T47D (cell line): ENCODE measurements around the gene HIBADH.

Experiments used
- DNase-seq, 2 experiments: peaks; one replicate each; pipeline versions ENCODE4 v3.0.0 to v3.0.0-alpha.2; 2011 to 2012; ENCODE audit warnings: low read depth in 1 of 2, low spot score in 1 of 2
- JUND ChIP-seq: IDR thresholded peaks from 2 replicates; pipeline ENCODE4 v1.6.1; 2012; ENCODE audit warnings: low read depth
- in situ Hi-C: cut with HindIII; loops from 2 replicates; pipeline ENCODE4 v1.10.0; 2016; ENCODE audit warnings: low sequenced_read_pairs, low pct_unique_long_range_greater_than_20kb

The HIBADH gene

DNA sequence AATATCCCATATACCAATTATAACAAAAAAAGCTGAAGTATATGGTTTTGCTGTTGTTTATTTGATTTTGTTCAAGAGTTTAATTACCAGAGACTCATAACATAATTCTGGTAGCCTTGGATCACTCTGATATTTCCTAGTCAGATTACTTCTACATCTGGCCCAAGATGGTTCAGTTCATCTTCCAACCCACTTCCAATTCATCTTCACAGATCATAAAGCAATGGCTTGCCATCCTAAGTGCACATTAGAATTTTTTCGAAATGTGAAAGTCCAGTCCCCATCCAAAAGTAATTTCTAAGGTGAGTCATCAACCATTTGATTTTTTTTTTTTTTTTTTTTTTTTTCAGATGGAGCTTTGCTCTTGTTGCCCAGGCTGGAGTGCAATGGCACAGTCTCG, 8.0 kb upstream of the HIBADH start:
- no peak for DNase-seq
- no peak for TF ChIP-seq JUND
- in situ Hi-C loops = no loop called here

GRCh38 chr7:27670177-27670576, 7.5 kb upstream of the HIBADH start:
- TF ChIP-seq JUND = no peak
- in situ Hi-C loops = no loop called here
- DNase-seq = no peak

DNA sequence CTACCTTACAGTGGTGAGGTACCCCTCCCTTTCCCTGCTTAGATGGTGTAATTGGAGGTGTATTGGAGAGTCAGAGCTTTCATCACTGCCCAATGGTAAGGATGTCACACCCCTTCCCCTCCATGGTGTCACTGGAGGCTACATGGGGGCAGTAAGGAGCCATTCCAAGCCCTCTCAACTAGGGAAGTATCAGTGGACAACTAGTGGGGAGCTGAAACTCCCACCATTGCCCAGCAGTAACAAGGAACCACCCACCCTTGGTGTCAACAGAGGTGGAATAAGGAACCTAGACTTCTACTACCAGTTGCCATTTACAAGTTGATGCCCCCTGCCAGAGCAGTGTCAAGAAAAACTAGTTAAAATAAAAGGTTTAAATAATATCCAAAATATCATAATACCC, 2.8 kb upstream of the HIBADH start:
- TF ChIP-seq JUND = no peak
- DNase-seq = no peak
- in situ Hi-C loops = no loop called here

DNA sequence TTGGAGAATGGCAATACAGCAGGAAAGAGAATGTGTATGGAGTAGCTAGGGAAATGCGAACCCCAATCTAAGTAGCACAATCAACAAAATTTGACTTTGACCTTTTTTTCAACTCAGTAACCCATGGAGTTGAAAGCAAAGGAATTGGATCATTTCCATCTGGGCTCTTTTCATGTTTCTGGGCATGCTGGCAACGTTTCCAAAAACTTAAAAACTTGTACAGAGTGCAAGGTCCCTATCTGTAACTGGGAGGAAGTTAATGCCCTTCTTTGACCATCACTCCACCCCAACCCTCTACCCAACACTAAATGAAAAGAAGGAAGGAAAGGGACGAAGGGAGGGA, 1.3 kb upstream of the HIBADH start:
- no peak for TF ChIP-seq JUND
- no peak for DNase-seq
- in situ Hi-C loops = no loop called here

DNA sequence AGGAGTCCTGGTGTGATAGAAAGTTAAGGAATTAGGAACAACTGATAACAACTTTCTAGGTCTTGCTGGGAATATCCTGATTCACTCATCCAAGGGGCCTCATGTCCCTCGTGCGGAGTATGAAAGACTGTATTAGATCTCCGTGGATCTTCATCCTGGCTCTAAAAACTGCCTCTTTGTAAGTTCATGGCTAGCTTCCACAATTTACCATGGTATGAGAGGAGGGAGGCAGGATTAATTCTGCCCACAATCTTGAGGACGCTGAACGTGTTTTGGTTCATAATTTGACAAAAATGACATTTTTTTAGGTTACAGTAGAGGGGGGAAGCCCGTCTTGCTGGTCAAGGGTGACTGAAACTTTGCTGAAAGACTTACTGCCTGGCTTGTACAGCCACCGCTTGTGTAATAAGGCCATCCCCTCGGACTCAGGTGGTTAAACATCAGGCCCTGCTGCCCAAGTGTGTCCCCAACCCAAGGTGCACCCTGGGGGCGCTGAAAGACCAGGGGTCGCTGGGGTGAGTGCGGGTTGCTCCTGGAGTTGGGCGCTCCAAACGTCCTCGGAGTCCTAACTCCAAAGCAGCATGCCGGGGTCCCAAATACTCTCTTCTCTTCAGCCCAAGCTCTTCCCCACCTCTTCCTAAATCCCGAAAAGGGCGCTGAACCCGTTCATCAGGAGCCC, 733 bp downstream of the HIBADH start:
- no peak for TF ChIP-seq JUND
- in situ Hi-C loops = no loop called here
- DNase-seq = no peak

- in situ Hi-C loops = no loop called here
- no peak for TF ChIP-seq JUND
These were observed 6.0 kb downstream of the HIBADH start for GRCh38 chr7:27656724-27657123.

GRCh38 chr7:27655184-27655583, 7.5 kb downstream of the HIBADH start:
- TF ChIP-seq JUND = no peak
- in situ Hi-C loops = no loop called here

More at GRCh38 chr7:27656724-27657123, 6.0 kb downstream of the HIBADH start:
- DNase-seq = no peak

GRCh38 chr7:27652518-27652917, 10.2 kb downstream of the HIBADH start:
- in situ Hi-C loops = no loop called here
- no peak for TF ChIP-seq JUND
- no peak for DNase-seq

More at GRCh38 chr7:27655184-27655583, 7.5 kb downstream of the HIBADH start:
- DNase-seq = no peak

GRCh38 chr7:27651702-27652101, 11.0 kb downstream of the HIBADH start:
- in situ Hi-C loops = no loop called here
- TF ChIP-seq JUND = no peak
- DNase-seq = no peak

GRCh38 chr7:27650283-27650682, 12.4 kb downstream of the HIBADH start:
- no peak for TF ChIP-seq JUND
- in situ Hi-C loops = no loop called here
- no peak for DNase-seq

DNA sequence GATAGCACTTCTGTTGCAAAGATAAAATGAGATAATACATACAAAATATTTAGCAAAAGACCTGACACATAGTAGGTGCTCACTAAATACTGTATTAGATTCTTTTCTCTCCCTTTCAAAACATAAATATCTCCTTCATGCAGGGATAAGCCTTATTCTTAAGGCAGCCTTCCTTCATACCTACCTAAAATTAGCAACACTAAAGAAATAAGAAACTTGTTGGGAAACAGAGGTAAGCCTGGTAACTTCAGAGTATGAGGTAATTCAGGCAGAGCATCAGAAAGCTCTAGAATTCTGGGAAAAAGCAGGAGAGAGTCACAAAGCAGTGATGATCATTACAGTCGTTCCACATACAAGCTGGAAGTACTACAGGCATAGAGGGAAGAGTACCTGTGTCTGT, 15.2 kb downstream of the HIBADH start:
- in situ Hi-C loops = no loop called here
- no peak for DNase-seq
- no peak for TF ChIP-seq JUND

DNA sequence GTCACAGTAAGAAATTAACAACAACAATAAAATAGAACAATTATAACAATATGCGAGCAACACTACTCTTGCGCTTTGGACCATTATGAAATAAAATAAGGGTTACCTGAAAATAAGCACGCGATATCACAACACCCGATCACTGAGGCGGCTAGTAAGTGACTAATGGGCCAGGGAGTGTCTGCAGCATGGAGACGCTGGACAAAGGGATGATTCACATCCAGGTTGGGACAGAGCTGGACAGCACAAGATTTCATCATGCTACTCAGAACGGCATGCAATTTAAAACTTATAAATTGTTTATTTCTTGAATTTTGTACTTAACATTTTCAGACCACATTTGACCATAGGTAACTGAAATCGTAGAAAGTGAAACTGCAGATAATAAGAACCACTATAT, 15.6 kb downstream of the HIBADH start:
- no peak for DNase-seq
- in situ Hi-C loops = no loop called here
- TF ChIP-seq JUND = no peak

GRCh38 chr7:27642271-27642670, 20.4 kb downstream of the HIBADH start:
- TF ChIP-seq JUND = no peak

GRCh38 chr7:27641581-27642230, 21.0 kb downstream of the HIBADH start:
- no peak for TF ChIP-seq JUND
- no peak for DNase-seq
- in situ Hi-C loops = no loop called here

More at GRCh38 chr7:27642271-27642670, 20.4 kb downstream of the HIBADH start:
- no peak for DNase-seq
- in situ Hi-C loops = no loop called here
